ENCODE data around the gene POLD2.

DNA sequence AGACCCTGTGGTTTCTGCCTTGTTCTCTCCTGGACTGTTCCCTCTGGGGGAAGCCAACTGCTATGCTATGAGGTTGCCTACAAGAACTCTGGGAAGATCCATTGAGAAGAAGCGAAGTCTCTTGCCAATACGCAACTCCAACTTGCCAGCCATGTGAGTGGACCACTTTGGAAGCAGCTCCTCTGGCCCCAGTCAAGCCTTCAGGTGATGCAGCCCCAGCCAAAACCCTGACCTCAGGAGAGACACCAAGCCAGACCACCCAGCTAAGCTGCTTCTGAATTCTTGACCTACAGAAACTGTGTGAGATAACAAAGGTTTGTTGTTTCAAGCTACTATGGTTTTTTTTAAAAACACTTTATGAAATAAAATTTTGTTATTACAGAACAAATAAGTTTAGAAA lies 38.0 kb upstream of the POLD2 start:
- TF ChIP-seq CTCF (IDR thresholded peaks at IDR 0.05; ENCODE audit: insufficient read depth, low read length, poor library complexity, severe bottlenecking) (no peak), EZH2phosphoT487 (conservative IDR thresholded peaks at IDR 0.05; ENCODE audit: low read length) (no peak)

All from SU-DHL-6 (cell line).